Measurements from ENCODE around the gene TMCO6.
"Not testable (repeated sequence)": the region's sequence is repeated elsewhere in the genome, so short reads cannot be mapped to it uniquely, and the experiment has no call there.

DNA sequence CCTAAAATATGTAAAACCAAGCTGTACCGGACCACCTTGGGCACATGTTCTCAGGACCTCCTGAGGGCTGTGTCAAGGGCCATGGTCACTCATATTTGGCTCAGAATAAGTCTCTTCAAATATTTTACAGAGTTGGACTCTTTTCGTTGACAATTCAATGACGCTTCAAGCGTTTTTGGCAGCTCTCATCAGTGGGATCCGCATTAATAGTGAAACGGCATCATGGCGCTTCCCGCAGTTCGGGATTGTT lies 428 bp upstream of the TMCO6 start:
- not testable (repeated sequence) for TF ChIP-seq POLR2AphosphoS5 (IDR thresholded peaks at IDR 0.05); EZH2 (IDR thresholded peaks at IDR 0.05; ENCODE audit: borderline replicate concordance, insufficient read depth, low read length, poor library complexity, severe bottlenecking); MXI1 (conservative IDR thresholded peaks at IDR 0.05; ENCODE audit: poor library complexity, severe bottlenecking); TAF1 (IDR thresholded peaks at IDR 0.05; ENCODE audit: low read depth); RAD21 (conservative IDR thresholded peaks at IDR 0.05); EP300 (conservative IDR thresholded peaks at IDR 0.05; ENCODE audit: poor library complexity, severe bottlenecking); SMC3 (conservative IDR thresholded peaks at IDR 0.05; ENCODE audit: poor library complexity)
- TF ChIP-seq, protein P1, sequence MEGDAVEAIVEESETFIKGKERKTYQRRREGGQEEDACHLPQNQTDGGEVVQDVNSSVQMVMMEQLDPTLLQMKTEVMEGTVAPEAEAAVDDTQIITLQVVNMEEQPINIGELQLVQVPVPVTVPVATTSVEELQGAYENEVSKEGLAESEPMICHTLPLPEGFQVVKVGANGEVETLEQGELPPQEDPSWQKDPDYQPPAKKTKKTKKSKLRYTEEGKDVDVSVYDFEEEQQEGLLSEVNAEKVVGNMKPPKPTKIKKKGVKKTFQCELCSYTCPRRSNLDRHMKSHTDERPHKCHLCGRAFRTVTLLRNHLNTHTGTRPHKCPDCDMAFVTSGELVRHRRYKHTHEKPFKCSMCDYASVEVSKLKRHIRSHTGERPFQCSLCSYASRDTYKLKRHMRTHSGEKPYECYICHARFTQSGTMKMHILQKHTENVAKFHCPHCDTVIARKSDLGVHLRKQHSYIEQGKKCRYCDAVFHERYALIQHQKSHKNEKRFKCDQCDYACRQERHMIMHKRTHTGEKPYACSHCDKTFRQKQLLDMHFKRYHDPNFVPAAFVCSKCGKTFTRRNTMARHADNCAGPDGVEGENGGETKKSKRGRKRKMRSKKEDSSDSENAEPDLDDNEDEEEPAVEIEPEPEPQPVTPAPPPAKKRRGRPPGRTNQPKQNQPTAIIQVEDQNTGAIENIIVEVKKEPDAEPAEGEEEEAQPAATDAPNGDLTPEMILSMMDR (IDR thresholded peaks at IDR 0.05; ENCODE audit: poor library complexity, severe bottlenecking) = not testable (repeated sequence)
- TF ChIP-seq, protein P2, sequence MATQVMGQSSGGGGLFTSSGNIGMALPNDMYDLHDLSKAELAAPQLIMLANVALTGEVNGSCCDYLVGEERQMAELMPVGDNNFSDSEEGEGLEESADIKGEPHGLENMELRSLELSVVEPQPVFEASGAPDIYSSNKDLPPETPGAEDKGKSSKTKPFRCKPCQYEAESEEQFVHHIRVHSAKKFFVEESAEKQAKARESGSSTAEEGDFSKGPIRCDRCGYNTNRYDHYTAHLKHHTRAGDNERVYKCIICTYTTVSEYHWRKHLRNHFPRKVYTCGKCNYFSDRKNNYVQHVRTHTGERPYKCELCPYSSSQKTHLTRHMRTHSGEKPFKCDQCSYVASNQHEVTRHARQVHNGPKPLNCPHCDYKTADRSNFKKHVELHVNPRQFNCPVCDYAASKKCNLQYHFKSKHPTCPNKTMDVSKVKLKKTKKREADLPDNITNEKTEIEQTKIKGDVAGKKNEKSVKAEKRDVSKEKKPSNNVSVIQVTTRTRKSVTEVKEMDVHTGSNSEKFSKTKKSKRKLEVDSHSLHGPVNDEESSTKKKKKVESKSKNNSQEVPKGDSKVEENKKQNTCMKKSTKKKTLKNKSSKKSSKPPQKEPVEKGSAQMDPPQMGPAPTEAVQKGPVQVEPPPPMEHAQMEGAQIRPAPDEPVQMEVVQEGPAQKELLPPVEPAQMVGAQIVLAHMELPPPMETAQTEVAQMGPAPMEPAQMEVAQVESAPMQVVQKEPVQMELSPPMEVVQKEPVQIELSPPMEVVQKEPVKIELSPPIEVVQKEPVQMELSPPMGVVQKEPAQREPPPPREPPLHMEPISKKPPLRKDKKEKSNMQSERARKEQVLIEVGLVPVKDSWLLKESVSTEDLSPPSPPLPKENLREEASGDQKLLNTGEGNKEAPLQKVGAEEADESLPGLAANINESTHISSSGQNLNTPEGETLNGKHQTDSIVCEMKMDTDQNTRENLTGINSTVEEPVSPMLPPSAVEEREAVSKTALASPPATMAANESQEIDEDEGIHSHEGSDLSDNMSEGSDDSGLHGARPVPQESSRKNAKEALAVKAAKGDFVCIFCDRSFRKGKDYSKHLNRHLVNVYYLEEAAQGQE (IDR thresholded peaks at IDR 0.05; ENCODE audit: borderline replicate concordance) = not testable (repeated sequence)

Measured in neural cell (in vitro differentiated cells).